Psoas muscle (tissue), 8 donors: Measurements from ENCODE around the gene ADORA2A. TPM values are rescaled to one million over a fixed set of nuclear protein-coding genes. Genes with fewer than 3 reads are reported as not detected.
A peak's percentile ranks its signal among the peaks of the same experiment; 100 is the strongest.

ENCODE experiments used
- ATAC-seq, 4 donors: fragments of 200-7000 bp; cut with Tn5 transposase; one replicate each; pipeline ENCODE4 v1.9.1; 2020; ENCODE audit warnings: moderate library complexity in 3 of 4, mild to moderate bottlenecking in 2 of 4
- DNase-seq, 2 donors: peaks; one replicate each; pipeline ENCODE4 v3.0.0-alpha.2; 2020
- H3K27ac ChIP-seq: fragments of 200-600 bp; one replicate; pipeline ENCODE4 v1.8.0; 2022
- H3K27me3 ChIP-seq, 3 donors: fragments of 200-600 bp in 1 of 3; one replicate each; pipeline versions ENCODE4 v1.6.1 to v1.8.0; 2013 to 2022; ENCODE audit warnings: low read length in 2 of 3, mild to moderate bottlenecking in 2 of 3, moderate library complexity in 1 of 3; ENCODE audit not compliant: insufficient read depth in 3 of 3
- H3K36me3 ChIP-seq, 2 donors: fragments of 200-600 bp in 1 of 2; one replicate each; pipeline versions ENCODE4 v1.6.1 to v1.8.0; 2013 to 2022; ENCODE audit warnings: low read depth in 1 of 2, mild to moderate bottlenecking in 1 of 2, moderate library complexity in 1 of 2; ENCODE audit not compliant: insufficient read depth in 1 of 2
- H3K4me1 ChIP-seq: fragments of 200-600 bp; one replicate; pipeline ENCODE4 v1.8.0; 2022
- H3K4me3 ChIP-seq: fragments of 200-600 bp; one replicate; pipeline ENCODE4 v1.8.0; 2022; ENCODE audit warnings: mild to moderate bottlenecking
- H3K9me3 ChIP-seq: fragments of 200-600 bp; one replicate; pipeline ENCODE4 v1.8.0; 2022
- WGBS, 3 donors: extraction: QIAGEN DNeasy Blood & Tissue Kit; methylation state at CpG; one replicate each; pipeline versions ENCODE4 v1.1.6 to v1.1.7; 2013; 5-methylcytosine and 5-hydroxymethylcytosine counted together
- intact Hi-C, 2 donors: fragments of 100-400 bp; cut with DNase I; formaldehyde crosslinking; loops; one replicate each; pipeline versions ENCODE4 v1.11.0 to v1.14.2; 2022
- polyA plus RNA-seq, 3 donors: library from polyadenylated mRNA; stranded (reverse); fragments of 200-250 nt; gene quantifications; one replicate each; pipeline ENCODE4 v1.2.3, GENCODE V29; 2013
- total RNA-seq, 4 donors: library from RNA; stranded (reverse); fragmentation: NEBNext Ultra II Directional in 2 of 4; extraction: Animal tissue kit (Norgen Biotek cat#: 25700) in 2 of 4; gene quantifications; one replicate each; pipeline versions ENCODE4 v1.2.1 to v1.2.4, GENCODE V29; 2021 to 2023
- TF ChIP-seq, protein P1 (sequence below): fragments of 200-600 bp; IDR thresholded peaks from one replicate; pipeline ENCODE4 v1.8.0; 2022; ENCODE audit warnings: antibody characterized with exemption
- donor health status: healthy with polysubstance abuse.
- donor health status: DM: no; HTN: no; CAD: no; lungs with moderate emphysema.
- donor health status: Bipolar disorder and iron deficiency.
- donor health status: healthy.
- donor health status: DM: yes; HTN: yes; CAD: no.
- donor health status: DM: no; HTN: no; CAD: no.
- donor health status: DM: no; HTN: no; CAD: no.
- donor health status: DM: yes; HTN: yes; CAD: no.

The ADORA2A gene
- total and polyA plus RNA-seq, 7 donors, result 0.97 to 2.4 (median 1.7) TPM

GRCh38 chr22:24431309-24432034 lies 4.1 kb downstream of the ADORA2A start:
- DNase-seq, result peak in 1 of 2 donors; percentile 36
- intact Hi-C loops, result no loop called here
- no peak for ATAC-seq
- Histone ChIP-seq H3K27me3 (no peaks in the 10 kb centered on the region), H3K4me1 (no peaks in the 10 kb centered on the region), H3K36me3 (no peaks in the 10 kb centered on the region), H3K27ac (no peak overlapping the region), H3K9me3 (no peaks in the 10 kb centered on the region), H3K4me3 (no peak overlapping the region)
- TF ChIP-seq, protein P1, sequence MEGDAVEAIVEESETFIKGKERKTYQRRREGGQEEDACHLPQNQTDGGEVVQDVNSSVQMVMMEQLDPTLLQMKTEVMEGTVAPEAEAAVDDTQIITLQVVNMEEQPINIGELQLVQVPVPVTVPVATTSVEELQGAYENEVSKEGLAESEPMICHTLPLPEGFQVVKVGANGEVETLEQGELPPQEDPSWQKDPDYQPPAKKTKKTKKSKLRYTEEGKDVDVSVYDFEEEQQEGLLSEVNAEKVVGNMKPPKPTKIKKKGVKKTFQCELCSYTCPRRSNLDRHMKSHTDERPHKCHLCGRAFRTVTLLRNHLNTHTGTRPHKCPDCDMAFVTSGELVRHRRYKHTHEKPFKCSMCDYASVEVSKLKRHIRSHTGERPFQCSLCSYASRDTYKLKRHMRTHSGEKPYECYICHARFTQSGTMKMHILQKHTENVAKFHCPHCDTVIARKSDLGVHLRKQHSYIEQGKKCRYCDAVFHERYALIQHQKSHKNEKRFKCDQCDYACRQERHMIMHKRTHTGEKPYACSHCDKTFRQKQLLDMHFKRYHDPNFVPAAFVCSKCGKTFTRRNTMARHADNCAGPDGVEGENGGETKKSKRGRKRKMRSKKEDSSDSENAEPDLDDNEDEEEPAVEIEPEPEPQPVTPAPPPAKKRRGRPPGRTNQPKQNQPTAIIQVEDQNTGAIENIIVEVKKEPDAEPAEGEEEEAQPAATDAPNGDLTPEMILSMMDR, result no peak
- WGBS, 3 donors, result 60 to 71% (median 66%) methylated on average over 8 to 9 of the region's 9 CpGs

GRCh38 chr22:24432059-24432853 lies 4.9 kb downstream of the ADORA2A start:
- peak in 1 of 2 donors; percentile 77 for DNase-seq
- Histone ChIP-seq H3K4me3 (no peak overlapping the region), H3K4me1 (no peaks in the 10 kb centered on the region), H3K27me3 (no peaks in the 10 kb centered on the region), H3K9me3 (no peaks in the 10 kb centered on the region), H3K27ac (peak overlapping the region; percentile 23), H3K36me3 (no peaks in the 10 kb centered on the region)
- WGBS, 3 donors, result 31 to 54% (median 44%) methylated on average over 17 of the region's 17 CpGs
- TF ChIP-seq, protein P1, result no peak
- peak in 3 of 4 donors; percentile 12 to 43 (median 21) for ATAC-seq
- intact Hi-C loops, result no loop called here

DNA sequence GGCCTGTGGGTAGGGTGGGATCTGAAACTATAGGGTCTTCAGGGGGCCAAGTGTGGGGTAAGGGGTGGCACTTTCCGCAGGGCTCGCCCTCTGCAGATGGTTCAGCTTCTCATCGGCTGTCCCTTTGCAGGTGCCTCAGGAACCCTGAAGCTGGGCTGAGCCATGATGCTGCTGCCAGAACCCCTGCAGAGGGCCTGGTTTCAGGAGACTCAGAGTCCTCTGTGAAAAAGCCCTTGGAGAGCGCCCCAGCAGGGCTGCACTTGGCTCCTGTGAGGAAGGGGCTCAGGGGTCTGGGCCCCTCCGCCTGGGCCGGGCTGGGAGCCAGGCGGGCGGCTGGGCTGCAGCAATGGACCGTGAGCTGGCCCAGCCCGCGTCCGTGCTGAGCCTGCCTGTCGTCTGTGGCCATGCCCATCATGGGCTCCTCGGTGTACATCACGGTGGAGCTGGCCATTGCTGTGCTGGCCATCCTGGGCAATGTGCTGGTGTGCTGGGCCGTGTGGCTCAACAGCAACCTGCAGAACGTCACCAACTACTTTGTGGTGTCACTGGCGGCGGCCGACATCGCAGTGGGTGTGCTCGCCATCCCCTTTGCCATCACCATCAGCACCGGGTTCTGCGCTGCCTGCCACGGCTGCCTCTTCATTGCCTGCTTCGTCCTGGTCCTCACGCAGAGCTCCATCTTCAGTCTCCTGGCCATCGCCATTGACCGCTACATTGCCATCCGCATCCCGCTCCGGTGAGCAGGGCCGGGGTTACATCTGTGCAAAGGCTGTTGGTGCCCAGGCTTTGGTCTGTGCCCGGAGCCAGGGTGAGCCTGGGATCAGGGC lies 5.8 kb downstream of the ADORA2A start:
- Histone ChIP-seq H3K9me3 (no peaks in the 10 kb centered on the region), H3K27ac (peak overlapping the region; percentile 60), H3K27me3 (no peaks in the 10 kb centered on the region), H3K4me3 (no peak overlapping the region), H3K36me3 (no peaks in the 10 kb centered on the region), H3K4me1 (no peaks in the 10 kb centered on the region)
- TF ChIP-seq, protein P1, result no peak
- DNase-seq (peak in 1 of 2 donors; percentile 45), ATAC-seq (no peak)
- 73 to 80% (median 77%) methylated on average over 33 to 34 of the region's 34 CpGs for WGBS, 3 donors
- intact Hi-C loops, result no loop called here

DNA sequence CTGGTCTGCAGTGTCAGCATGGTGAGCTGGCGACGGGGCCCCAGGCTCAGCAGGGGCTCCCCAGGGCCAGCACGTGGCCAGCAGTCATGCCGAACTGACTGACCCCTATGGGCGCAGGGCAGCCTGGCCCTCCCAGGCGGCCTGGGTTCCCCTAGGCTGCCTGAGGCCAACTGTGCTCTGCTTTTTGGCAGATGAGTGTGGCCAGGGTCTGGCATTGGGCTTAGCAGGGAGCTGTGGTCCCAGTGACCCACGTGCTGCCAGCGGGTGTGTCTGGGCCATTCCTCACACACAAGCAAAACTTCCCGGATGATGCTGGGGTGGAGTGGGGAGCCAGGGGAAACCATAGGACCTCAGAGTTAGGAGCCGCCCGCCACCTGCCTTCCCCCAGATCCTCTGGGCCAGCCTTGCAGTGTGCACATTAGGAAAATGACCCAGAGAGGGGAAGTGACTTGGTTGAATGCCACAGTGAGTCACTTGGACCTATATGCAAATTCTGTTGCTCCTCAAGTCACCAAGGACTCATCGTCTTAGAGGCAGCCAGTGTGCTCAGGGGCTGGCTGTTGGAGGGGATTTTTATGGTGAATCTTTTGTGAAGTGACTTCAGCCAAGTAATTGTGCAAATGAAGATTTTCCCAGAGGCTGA lies 6.5 kb downstream of the ADORA2A start:
- H3K27ac ChIP-seq, result peak overlapping the region; percentile 60
- H3K9me3 ChIP-seq, result no peaks in the 10 kb centered on the region
- 56 to 60% (median 59%) methylated on average over 12 of the region's 12 CpGs for WGBS, 3 donors
- intact Hi-C loops, result no loop called here
- DNase-seq, result peak in 1 of 2 donors; percentile 67
- no peaks in the 10 kb centered on the region for H3K27me3 ChIP-seq
- H3K4me1 ChIP-seq, result no peaks in the 10 kb centered on the region
- TF ChIP-seq, protein P1, result no peak
- no peak overlapping the region for H3K4me3 ChIP-seq
- ATAC-seq, result peak; percentile 22 to 58 (median 48)
- H3K36me3 ChIP-seq, result no peaks in the 10 kb centered on the region
